Right cardiac atrium (tissue), 5 donors: ENCODE data around the gene DNAAF3. TPM values are rescaled to one million over a fixed set of nuclear protein-coding genes. Genes with fewer than 3 reads are reported as not detected.
"Not testable (repeated sequence)": the region's sequence is repeated elsewhere in the genome, so short reads cannot be mapped to it uniquely, and the experiment has no call there.

ENCODE experiments used
- ATAC-seq, 2 donors: fragments of 200-7000 bp; cut with Tn5 transposase; one replicate each; pipeline versions ENCODE4 v1.8.0 to v1.9.1; 2020; ENCODE audit warnings: moderate library complexity in 2 of 2, mild to moderate bottlenecking in 1 of 2
- DNase-seq, 3 donors: peaks; one replicate each; pipeline ENCODE4 v3.0.0-alpha.2; 2020
- H3K27ac ChIP-seq: one replicate; pipeline ENCODE4 v1.5.1; 2013; ENCODE audit warnings: mild to moderate bottlenecking, low read length, control low read depth, moderate library complexity
- H3K27me3 ChIP-seq: one replicate; pipeline ENCODE4 v1.6.1; 2013; ENCODE audit not compliant: control insufficient read depth, insufficient read depth
- H3K4me1 ChIP-seq: one replicate; pipeline ENCODE4 v1.6.1; 2013; ENCODE audit warnings: low read length; ENCODE audit not compliant: control insufficient read depth, insufficient read depth
- H3K4me3 ChIP-seq: one replicate; pipeline ENCODE4 v1.5.1; 2013; ENCODE audit warnings: low read length, control low read depth
- H3K9me3 ChIP-seq: one replicate; pipeline ENCODE4 v1.6.1; 2013; ENCODE audit warnings: low read length; ENCODE audit not compliant: control insufficient read depth
- WGBS: extraction: QIAGEN DNeasy Blood & Tissue Kit; methylation state at CpG from one replicate; pipeline ENCODE4 v1.1.7; 2013; 5-methylcytosine and 5-hydroxymethylcytosine counted together
- intact Hi-C, 4 donors: fragments of 100-400 bp; cut with DNase I; formaldehyde crosslinking; loops; one replicate each; pipeline versions ENCODE4 v1.11.0 to v1.14.0; 2022 to 2023
- polyA plus RNA-seq: library from polyadenylated mRNA; stranded (reverse); fragments of 200-250 nt; gene quantifications from one replicate; pipeline ENCODE4 v1.2.3, GENCODE V29; 2013
- total RNA-seq, 4 donors: library from RNA; stranded (reverse); fragmentation: NEBNext Ultra II Directional; extraction: Animal tissue kit (Norgen Biotek cat#: 25700); gene quantifications; one replicate each; pipeline ENCODE4 v1.2.1, GENCODE V29; 2021
- donor health status: healthy with polysubstance abuse.
- donor health status: DM: no; HTN: yes; CAD: no.
- donor health status: DM: no; HTN: no; CAD: no.
- donor health status: DM: no; HTN: yes; CAD: no; lungs with severe emphysema.
- donor health status: DM: yes; HTN: yes; CAD: no.

Gene DNAAF3
- total and polyA plus RNA-seq, 5 donors, result 0.56 to 2.9 (median 1.4) TPM

DNA sequence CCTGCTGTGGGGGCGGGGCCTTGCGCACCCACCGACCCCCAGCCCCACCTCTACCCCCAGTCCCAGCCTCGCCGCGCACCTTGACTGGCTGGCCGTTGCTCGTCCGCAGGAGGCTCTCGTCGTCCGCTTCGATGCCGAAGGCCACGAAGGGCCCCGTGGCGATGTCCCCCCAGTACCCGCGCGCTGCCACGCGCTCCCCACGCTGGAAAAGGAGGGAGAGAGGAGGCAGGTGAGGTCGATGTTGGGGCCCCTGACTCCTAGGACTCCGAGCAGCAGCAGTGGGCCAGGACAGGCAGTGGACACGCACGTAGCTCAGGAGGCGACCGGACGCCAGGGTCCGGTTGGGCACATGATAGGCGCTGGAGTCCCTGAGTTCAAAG lies 5.4 kb downstream of the DNAAF3 start:
- no peaks in the 10 kb centered on the region for H3K4me1 ChIP-seq
- peak in 1 of 3 donors; percentile 40 for DNase-seq
- no peaks in the 10 kb centered on the region for H3K9me3 ChIP-seq
- H3K4me3 ChIP-seq, result no peak overlapping the region
- ATAC-seq, result no peak
- WGBS, result 17% methylated on average over 32 of the region's 32 CpGs
- H3K27me3 ChIP-seq, result no peaks in the 10 kb centered on the region
- H3K27ac ChIP-seq, result no peak overlapping the region
- intact Hi-C loops, result no loop called here

DNA sequence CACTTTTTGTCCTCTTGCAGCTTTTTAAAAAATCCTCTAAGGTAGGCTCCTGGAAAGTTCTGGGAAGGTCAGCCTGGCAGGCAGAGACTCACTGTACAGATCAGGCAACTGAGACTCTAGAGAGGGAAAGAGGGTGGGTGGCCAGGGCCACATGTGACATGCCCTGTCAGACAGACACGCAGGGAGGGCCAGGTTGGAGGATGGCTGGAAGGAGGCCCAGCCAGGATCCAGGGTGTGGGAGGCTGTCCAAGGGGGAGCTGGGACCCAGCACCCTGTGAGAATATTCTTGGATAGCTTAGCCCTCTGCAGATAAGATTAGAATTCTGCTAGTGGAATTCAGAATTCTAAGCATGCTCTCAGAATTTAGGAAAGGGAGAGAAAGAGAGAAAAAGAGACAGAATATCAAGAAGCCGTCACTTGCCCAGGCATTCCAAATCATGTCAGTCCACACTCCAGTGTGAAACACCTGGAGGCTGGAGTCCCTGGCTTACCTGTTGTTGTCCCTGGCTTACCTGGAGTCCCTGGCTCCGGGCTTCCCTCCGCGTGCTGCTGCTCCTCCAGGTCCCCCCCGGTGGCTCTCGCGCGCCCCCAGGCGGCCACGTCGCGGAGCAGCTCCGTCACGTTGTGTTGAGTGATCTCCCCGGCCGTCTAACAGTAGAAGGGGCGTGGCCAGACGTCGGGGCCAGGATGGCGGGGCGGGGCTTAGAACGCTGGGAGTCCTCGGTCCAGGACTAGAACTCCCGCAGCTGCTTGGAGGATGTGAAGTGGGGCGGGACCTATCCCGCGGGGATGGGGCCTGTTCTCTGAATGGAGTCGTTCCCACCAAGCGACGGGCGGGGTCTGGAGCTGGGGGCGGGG lies 6.1 kb downstream of the DNAAF3 start:
- ATAC-seq (peak; percentile 53 to 56), DNase-seq (peak; percentile 85 to 95 (median 92))
- Histone ChIP-seq H3K4me3 (peak overlapping the region; percentile 6), H3K4me1 (no peaks in the 10 kb centered on the region), H3K27me3 (no peaks in the 10 kb centered on the region), H3K9me3 (no peaks in the 10 kb centered on the region), H3K27ac (peak overlapping the region; percentile 63)
- WGBS, result 1% methylated on average over 33 of the region's 33 CpGs
- intact Hi-C loops, result no loop called here

DNA sequence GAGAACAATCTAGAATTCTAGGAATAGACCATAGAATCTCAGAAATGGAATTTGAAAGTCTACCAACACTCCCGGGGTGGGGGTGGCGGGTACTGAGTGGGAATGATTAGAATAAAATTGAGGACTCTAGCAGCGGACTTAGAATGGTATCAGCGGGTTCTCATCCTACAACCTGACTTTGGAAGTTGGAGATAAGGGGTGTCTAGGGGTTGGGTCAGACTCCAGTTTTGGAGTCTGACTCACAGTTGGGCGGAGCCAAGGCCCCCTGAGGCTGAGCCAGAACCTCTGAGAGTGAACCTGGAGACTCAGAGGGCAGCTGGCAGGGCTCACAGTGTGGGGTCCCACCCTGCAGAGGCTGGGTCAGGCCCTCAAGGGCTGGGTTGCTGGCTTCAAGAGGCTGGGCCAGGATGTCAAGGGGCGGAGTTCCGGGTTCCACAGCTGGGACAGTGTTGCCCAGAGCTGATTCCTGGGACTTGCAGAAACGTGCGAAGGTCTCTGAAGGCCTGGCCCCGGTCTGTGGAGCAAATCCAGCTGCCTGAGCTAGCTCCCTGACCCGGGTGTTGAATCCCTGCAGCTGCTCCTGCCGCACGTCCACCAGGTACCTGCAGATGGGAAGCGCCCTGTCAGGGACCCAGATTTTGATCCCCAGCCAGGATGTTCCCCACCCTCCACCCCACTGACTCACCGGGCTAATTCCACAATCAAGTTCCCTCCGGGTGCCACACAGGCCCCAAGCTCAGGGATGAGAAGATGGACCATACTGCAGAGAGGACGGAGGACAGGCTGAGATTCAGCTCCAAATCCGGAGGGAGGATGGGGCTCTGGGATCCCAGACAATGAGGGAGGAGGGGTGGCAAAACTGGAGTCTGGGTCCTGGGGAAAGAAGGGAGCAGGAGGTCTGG lies 7.3 kb downstream of the DNAAF3 start:
- H3K27me3 ChIP-seq, result no peaks in the 10 kb centered on the region
- 29% methylated on average over 18 of the region's 18 CpGs for WGBS
- peak; percentile 84 to 91 (median 88) for DNase-seq
- H3K9me3 ChIP-seq, result no peaks in the 10 kb centered on the region
- peak overlapping the region; percentile 98 for H3K27ac ChIP-seq
- no peaks in the 10 kb centered on the region for H3K4me1 ChIP-seq
- peak; percentile 70 to 85 for ATAC-seq
- H3K4me3 ChIP-seq, result peak overlapping the region; percentile 6
- intact Hi-C loops, result no loop called here

DNA sequence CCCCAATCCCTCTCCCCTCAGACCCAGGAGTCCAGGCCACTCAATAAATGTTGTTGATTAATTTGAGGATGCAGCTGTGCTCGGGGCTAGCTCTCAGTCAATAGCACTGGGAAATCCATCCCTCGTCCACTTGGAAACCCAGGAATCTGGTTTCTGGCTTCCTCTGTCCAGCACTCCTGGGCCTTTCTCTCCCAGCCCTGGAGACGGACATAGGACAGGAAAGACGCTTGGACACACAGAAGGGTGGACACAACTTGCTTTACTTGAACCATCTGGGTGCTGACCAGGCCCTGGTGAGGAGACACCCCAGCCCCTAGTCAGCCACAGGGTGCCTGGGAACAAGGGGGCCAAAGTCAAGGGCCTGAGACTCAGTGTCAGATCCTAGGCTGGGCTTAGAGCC lies 8.0 kb downstream of the DNAAF3 start:
- DNase-seq (peak in 1 of 3 donors; percentile 27), ATAC-seq (no peak)
- 33% methylated on average over 4 of the region's 4 CpGs for WGBS
- no peaks in the 10 kb centered on the region for H3K9me3 ChIP-seq
- intact Hi-C loops, result no loop called here
- peak overlapping the region; percentile 98 for H3K27ac ChIP-seq
- H3K27me3 ChIP-seq, result no peaks in the 10 kb centered on the region
- H3K4me1 ChIP-seq, result no peaks in the 10 kb centered on the region
- H3K4me3 ChIP-seq, result no peak overlapping the region

DNA sequence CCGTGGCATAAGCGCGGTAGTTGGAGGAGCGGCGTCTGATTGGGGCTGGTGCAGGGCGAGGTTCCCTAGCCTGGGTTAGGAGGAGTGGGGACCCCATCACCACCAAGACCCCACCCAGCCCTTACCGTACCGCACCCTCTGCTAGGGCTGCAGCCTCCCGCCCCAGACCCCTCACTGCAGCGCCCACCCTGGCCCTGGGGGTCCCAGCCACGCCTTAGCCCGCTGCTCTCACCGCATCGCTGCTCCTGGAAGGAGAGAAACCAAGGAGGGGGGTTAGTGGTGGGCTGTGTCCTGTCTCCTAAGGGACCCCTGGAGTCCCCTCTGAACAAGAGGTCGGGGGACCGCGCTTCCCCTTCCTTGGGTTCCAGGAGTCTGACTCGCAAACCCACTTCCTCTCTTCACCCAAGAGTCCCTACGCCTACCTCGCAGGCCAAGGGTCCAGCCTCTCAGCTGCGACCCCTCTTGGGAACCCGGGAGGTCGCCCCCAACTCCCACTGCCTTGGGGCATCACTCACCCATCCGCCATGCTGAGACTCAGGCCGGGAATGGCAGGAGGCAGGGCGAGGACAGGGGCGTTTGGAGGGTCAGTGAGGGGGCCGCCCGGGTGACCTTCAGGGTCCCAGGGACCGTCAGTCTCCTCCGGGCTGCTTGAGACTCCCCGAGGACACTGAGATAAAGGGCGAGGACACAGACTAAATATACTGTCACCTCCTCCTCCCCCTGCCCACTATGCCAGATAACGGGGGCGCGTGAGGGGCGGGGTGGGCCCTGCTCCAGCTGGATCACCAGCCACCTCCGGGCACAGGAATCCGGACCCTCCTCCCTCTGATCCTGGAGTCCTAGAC lies 9.1 kb downstream of the DNAAF3 start, which contains the start of gene TNNI3:
TNNI3 (minus strand) TSS at position 669 of the 845 bp plus-strand sequence; CDS start at position 526, 143 bp downstream.
- H3K27ac ChIP-seq, result peak within 1 kb of the TSS; percentile 98
- H3K9me3 ChIP-seq, result no peaks in the 10 kb centered on the region
- peak within 1 kb of the TSS; percentile 61 for H3K4me3 ChIP-seq
- H3K27me3 ChIP-seq, result no peaks in the 10 kb centered on the region
- DNase-seq, result peak in 2 of 3 donors; percentile 83 to 91
- intact Hi-C loops, result no loop called here
- no peaks in the 10 kb centered on the region for H3K4me1 ChIP-seq
- peak; percentile 40 to 41 for ATAC-seq
- WGBS, result 25% methylated on average over 39 of the region's 39 CpGs

DNA sequence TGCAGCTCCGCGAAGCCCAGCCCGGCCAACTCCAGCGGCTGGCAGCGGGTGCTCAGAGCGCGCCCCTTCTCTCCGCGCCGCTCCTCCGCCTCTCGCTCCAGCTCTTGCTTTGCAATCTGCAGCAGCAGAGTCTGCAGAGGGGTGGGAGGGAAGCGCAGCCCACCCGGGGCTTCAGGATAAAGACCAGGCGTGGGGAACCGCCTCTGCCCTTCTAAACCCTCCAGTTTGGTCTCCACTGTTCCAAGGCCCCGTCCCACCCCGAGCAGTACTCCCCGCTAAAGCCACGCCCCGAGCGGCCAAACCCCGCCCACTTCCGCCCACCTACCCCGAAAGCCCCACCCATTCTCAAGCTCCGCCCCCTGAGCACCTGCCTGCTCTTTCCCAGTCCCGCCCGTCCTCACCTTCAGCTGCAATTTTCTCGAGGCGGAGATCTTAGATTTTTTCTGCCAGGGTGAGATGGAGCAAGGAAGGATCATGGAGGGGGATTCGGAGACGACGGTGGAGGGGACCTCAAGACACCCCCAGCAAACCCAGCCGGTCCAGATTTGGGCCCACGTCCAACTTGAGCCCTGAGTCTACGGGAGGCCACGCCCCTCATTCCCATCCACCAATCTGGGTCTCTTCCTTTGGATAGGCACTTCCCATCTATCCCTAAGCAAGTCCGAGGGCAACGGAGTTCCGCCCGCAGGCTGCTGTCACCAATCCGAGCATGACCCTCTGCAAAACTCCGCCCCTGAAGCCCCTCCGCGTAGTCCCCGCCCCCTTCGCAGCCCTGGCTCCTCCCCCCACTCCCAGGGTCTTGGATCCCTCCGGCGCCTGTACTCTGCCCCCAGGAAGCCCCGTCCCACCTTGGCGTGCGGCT lies 10.0 kb downstream of the DNAAF3 start:
- peak; percentile 36 to 53 for ATAC-seq

DNA sequence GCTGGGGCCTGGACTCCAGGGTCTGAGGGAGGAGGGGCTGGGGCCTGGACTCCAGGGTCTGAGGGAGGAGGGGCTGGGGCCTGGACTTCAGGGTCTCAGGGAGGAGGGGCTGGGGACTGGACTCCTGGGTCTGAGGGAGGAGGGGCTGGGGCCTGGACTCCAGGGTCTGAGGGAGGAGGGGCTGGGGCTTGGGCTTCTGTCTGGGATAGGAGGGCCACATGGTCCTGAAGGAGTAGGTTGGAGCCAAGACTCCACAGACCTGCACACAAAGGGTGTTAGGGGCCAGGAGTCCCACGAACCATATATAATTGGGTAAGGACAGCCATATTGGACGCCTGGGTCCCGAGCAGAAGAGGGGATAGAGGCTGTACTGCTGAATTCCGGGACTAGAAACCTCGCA lies 10.6 kb downstream of the DNAAF3 start:
- intact Hi-C loops, H3K27me3 ChIP-seq, DNase-seq, H3K4me1 ChIP-seq, H3K9me3 ChIP-seq, H3K27ac ChIP-seq, ATAC-seq: not testable (repeated sequence)
- peak overlapping the region; percentile 61 for H3K4me3 ChIP-seq
- WGBS, result 12% methylated on average over 5 of the region's 5 CpGs

More for the DNA sequence above, 10.0 kb downstream of the DNAAF3 start:
- Histone ChIP-seq H3K27me3 (no peaks in the 10 kb centered on the region), H3K27ac (peak overlapping the region; percentile 89), H3K4me1 (no peaks in the 10 kb centered on the region), H3K9me3 (no peaks in the 10 kb centered on the region), H3K4me3 (peak overlapping the region; percentile 61)
- DNase-seq, result peak; percentile 61 to 88 (median 78)
- 5% methylated on average over 52 of the region's 52 CpGs for WGBS
- intact Hi-C loops, result no loop called here

DNA sequence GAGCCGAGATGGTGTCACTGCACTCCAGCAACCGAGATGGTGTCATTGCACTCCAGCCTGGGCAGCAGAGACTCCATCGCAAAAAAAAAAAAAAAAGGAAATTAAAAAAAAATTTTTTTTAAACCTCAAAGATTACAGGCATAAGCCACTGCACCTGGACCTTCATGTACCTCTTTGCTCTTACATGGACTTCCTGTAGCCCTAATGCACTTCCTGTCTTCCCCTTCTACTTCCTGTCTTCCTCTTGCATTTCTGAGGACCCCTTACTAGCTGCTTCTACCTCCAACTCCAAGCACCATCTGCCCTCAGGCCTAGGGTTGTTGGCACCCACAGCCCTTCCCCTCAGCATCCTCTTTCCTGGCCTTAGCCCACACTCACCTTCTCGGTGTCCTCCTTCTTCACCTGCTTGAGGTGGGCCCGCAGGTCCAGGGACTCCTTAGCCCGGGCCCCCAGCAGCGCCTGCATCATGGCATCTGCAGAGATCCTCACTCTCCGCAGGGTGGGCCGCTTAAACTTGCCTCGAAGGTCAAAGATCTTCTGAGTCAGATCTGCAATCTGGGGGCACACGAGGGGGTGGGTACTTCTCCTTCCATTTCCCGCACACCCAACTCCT lies 12.7 kb downstream of the DNAAF3 start:
- Histone ChIP-seq H3K27ac (no peak overlapping the region), H3K9me3 (no peaks in the 10 kb centered on the region), H3K4me1 (no peaks in the 10 kb centered on the region), H3K27me3 (no peaks in the 10 kb centered on the region), H3K4me3 (peak overlapping the region; percentile 6)
- DNase-seq, result peak in 1 of 3 donors; percentile 21
- intact Hi-C loops, result no loop called here
- ATAC-seq, result no peak
- WGBS, result 82% methylated on average over 12 of the region's 12 CpGs

DNA sequence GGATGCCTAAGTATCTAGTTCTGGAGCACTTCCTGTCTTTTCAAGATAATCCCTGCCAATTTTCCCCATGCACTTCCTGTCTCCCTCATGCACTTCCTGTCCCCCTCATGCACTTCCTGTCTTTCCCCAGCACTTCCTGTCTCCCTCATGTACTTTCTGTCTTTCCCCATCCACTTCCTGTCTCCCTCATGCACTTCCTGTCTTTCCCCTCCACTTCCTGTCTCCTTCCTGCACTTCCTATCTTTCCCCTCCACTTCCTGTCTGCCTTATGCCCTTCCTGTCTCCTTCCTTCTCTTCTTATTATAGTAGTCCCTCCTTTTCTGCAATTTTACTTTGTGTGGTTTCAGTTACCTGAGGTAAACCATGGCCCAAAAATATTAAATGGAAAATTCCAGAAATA lies 14.4 kb downstream of the DNAAF3 start:
- H3K27ac ChIP-seq, result no peak overlapping the region
- no peak for ATAC-seq
- DNase-seq, result no peak
- H3K4me1 ChIP-seq, result no peaks in the 10 kb centered on the region
- H3K27me3 ChIP-seq, result no peaks in the 10 kb centered on the region
- H3K9me3 ChIP-seq, result no peaks in the 10 kb centered on the region
- intact Hi-C loops, result no loop called here
- H3K4me3 ChIP-seq, result no peak overlapping the region
